ENCODE results near the gene KLHL30. TPM values are rescaled to one million over a fixed set of nuclear protein-coding genes. Genes with fewer than 3 reads are reported as not detected.

Gene KLHL30
- not detected in 2 replicates for total RNA-seq (2014; rRNA removed; shearing (Covaris generic))

GRCh38 chr2:238138331-238139195 lies at the start of gene KLHL30:
TSS of gene KLHL30 (plus strand) at chr2:238138668. CDS start at chr2:238140755, 2,087 bp downstream.
- DNase-seq (ENCODE audit: low read depth), result no peak

GRCh38 chr2:238090887-238091286 lies 47.6 kb upstream of the KLHL30 start:
- no peak for DNase-seq (ENCODE audit: low read depth)

GRCh38 chr2:238091436-238092060 lies 46.9 kb upstream of the KLHL30 start:
- DNase-seq (ENCODE audit: low read depth), result no peak

- no peak for DNase-seq (ENCODE audit: low read depth)
These were observed 45.9 kb upstream of the KLHL30 start for GRCh38 chr2:238092486-238093035.

- DNase-seq (ENCODE audit: low read depth), result no peak
These were observed 45.0 kb upstream of the KLHL30 start for GRCh38 chr2:238093181-238094140.

- DNase-seq (ENCODE audit: low read depth), result no peak
These were observed 43.9 kb upstream of the KLHL30 start for GRCh38 chr2:238094438-238095022.

- DNase-seq (ENCODE audit: low read depth), result no peak
These were observed 43.3 kb upstream of the KLHL30 start for GRCh38 chr2:238095143-238095542.

- DNase-seq (ENCODE audit: low read depth), result no peak
These were observed 42.0 kb upstream of the KLHL30 start for GRCh38 chr2:238096311-238097011.

- no peak for DNase-seq (ENCODE audit: low read depth)
These were observed 41.1 kb upstream of the KLHL30 start for GRCh38 chr2:238097201-238097987.

GRCh38 chr2:238097988-238098871 lies 40.2 kb upstream of the KLHL30 start:
- DNase-seq (ENCODE audit: low read depth), result peak; percentile 6

- no peak for DNase-seq (ENCODE audit: low read depth)
These were observed 39.4 kb upstream of the KLHL30 start for GRCh38 chr2:238098901-238099713.

- DNase-seq (ENCODE audit: low read depth), result no peak
These were observed 38.8 kb upstream of the KLHL30 start for GRCh38 chr2:238099714-238100048.

GRCh38 chr2:238100049-238100820 lies 38.2 kb upstream of the KLHL30 start, which contains the start of gene ESPNL:
TSS of gene ESPNL (plus strand) at chr2:238100340. CDS start at chr2:238100420, 80 bp downstream.
- peak; percentile 16 for DNase-seq (ENCODE audit: low read depth)

- no peak for DNase-seq (ENCODE audit: low read depth)
These were observed 37.4 kb upstream of the KLHL30 start for GRCh38 chr2:238100821-238101771.

- no peak for DNase-seq (ENCODE audit: low read depth)
These were observed 36.3 kb upstream of the KLHL30 start for GRCh38 chr2:238101891-238102841.

All from M059J (cell line).